GM19023 (cell line): Measurements from ENCODE around the gene OR8A1.
"Not testable (repeated sequence)": the region's sequence is repeated elsewhere in the genome, so short reads cannot be mapped to it uniquely, and the experiment has no call there.

Source experiments
- ATAC-seq: cut with Tn5 transposase; IDR thresholded peaks from one replicate; pipeline ENCODE4 v1.9.1; 2021; ENCODE audit warnings: mild to moderate bottlenecking, moderate library complexity; ENCODE audit not compliant: unreplicated experiment

The OR8A1 gene

GRCh38 chr11:124592627-124593026 lies 22.8 kb downstream of the OR8A1 start:
- no peak for ATAC-seq

GRCh38 chr11:124595302-124595701 lies 25.5 kb downstream of the OR8A1 start:
- ATAC-seq, result no peak

GRCh38 chr11:124597626-124598025 lies 27.8 kb downstream of the OR8A1 start:
- ATAC-seq, result no peak

DNA sequence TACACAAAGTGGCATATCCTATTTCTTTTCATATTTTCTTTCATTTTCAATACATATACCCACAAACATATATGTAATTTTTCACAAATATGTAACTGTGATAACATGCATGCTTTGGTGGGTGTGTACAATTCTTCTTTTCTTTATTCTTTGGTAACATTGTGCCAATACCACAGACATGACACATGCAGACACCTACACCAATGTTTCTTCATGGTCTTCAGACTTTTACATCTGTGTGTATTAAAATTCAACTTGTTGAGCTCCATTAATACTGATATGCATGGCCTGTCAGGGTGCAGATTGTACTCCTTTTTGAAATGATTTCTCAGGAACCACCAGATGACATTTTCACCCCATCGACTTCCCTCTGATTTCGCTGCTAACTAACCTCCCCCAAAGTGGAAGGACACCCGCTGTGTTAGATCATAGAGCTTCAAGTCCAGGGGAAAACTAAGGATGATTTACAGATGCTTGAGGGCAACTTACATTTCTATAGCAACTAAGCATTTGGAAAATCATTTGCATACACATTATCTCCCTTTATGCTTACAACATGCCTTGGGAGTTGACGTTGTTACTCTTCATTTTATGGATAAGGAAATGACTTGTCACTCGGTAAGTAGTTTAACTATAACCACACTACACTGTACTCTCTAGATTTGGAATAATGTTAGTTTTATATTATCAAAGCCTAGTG lies 31.0 kb downstream of the OR8A1 start:
- ATAC-seq, result no peak

- no peak for ATAC-seq
Measured at GRCh38 chr11:124602193-124602592, 32.4 kb downstream of the OR8A1 start.

DNA sequence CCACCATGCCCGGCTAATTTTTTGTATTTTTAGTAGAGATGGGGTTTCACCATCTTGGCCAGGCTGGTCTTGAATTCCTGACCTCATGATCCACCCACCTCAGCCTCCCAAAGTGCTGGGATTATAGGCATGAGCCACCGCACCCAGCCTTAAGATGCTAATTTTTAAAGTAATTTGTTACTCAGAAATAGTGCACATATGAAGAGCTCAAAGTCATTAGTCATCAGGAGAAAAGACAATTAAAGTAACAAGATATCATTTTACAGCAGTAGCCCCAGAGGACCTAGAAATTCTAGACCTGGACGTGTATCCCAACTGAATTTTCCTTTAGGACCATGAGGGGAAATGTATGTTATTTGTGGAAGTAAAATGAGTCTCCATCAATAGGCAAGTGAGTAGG lies 32.9 kb downstream of the OR8A1 start:
- not testable (repeated sequence) for ATAC-seq

DNA sequence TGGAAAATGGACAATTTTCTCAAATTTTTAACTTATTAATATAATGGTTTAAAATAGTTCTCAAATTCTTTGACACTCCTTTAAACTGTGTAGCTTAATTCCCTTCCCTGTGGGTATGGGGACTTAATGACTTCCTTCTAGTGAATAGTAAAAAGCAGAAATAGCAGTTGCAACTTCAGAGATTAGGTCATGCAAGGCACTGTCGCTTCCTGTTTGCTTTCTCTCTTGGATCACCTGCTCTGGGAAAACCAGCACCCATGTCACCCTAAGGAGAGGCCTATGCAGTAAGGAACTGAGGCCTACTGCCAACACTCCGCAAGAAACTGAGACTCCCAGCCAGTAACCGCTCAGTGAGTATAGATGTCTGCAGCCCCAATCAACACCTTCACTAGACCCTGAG lies 35.9 kb downstream of the OR8A1 start:
- no peak for ATAC-seq

GRCh38 chr11:124608147-124608546 lies 38.4 kb downstream of the OR8A1 start:
- ATAC-seq, result no peak

DNA sequence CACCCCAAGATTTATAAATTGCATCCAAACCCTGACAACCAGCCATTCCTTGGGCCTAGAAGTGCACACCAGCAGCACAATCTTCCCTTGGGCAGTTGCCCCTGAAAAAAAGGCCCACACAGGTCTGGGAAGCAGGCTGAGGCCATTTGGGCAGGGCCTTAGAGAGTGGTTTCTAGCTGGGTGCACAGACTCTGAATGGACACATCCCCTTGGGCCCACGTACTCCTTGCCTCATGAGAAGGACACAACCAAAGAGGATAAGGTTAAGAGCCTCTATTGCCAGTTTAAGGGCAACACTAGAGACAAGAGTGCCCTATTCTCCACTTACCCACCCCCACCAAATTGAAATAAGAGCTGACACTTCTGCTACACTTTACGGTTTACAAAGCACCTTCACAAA lies 40.5 kb downstream of the OR8A1 start:
- ATAC-seq, result no peak

- ATAC-seq, result no peak
Measured at GRCh38 chr11:124611064-124611463, 41.3 kb downstream of the OR8A1 start, which contains the start of gene PANX3. Gene PANX3 (plus strand): TSS chr11:124611428. CDS start chr11:124611557, 129 bp downstream.

GRCh38 chr11:124612045-124612444 lies 42.2 kb downstream of the OR8A1 start:
- ATAC-seq, result no peak

GRCh38 chr11:124612567-124613246 lies 42.9 kb downstream of the OR8A1 start:
- ATAC-seq, result no peak

DNA sequence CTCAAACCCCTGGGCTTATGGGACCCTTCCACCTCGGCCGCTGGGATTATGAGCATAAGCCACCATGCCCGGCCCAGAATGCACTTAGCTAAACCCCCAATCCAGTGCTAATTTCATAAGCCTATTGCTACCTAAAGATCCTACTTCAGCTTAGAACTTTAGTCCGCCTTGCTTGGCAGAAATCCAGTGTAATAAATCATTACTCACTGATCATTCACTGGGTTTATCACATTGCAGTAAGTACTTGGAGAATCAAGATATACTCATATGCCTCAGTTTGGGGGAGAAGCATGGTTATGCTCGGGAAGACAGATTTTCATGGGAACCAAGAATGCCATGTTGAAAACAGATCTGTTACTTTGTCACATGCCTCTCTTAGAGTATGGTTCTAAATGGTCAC lies 49.1 kb downstream of the OR8A1 start:
- ATAC-seq, result no peak
